Endothelial cell of umbilical vein (primary cell): Measurements from ENCODE around the gene TIMMDC1. TPM values are rescaled to one million over a fixed set of nuclear protein-coding genes. Genes with fewer than 3 reads are reported as not detected.

Experiments used
- BruUV-seq: library from RNA; stranded (reverse); fragments of 400-500 nt; replicated peaks from 2 replicates; lab custom pipeline; 2021; lab: Mats Ljungman, UMichigan
- CTCF ChIA-PET: fragments of 300-600, 350-600 bp; sonication (Branson Sonifier 250); formaldehyde crosslinking; loops from one replicate; lab custom pipeline; 2021; ENCODE audit warnings: antibody characterized with exemption, inconsistent platforms; lab: Charles Lee
- POLR2A ChIA-PET: fragments of 300-600, 350-600 bp; sonication (Branson Sonifier 250); formaldehyde crosslinking; loops from one replicate; lab custom pipeline; 2021; ENCODE audit warnings: antibody characterized with exemption, inconsistent platforms; lab: Charles Lee
- DNase-seq: peaks from one replicate; pipeline ENCODE4 v3.0.0-alpha.2; 2011; ENCODE audit warnings: low read depth, low spot score
- FAIRE-seq: peaks from 2 replicates; lab custom pipeline; 2011; peaks lifted over from hg19 to GRCh38; lab: Jason Lieb, UNC
- H2AFZ ChIP-seq: 2 replicates; pipeline ENCODE4 v1.6.0; 2012; ENCODE audit warnings: low read depth, low read length, control low read depth, inconsistent platforms
- H3K27ac ChIP-seq: 2 replicates; pipeline ENCODE4 v1.5.1; 2011; ENCODE audit warnings: low read depth, mild to moderate bottlenecking, control low read depth, low read length, moderate library complexity; ENCODE audit not compliant: insufficient read depth
- H3K27me3 ChIP-seq, 2 experiments: 2 replicates each; pipeline versions ENCODE4 v1.6.0 to v1.6.1; 2011; ENCODE audit warnings: low read length in 2 of 2, mixed read lengths in 1 of 2; ENCODE audit not compliant: control insufficient read depth in 2 of 2, insufficient read depth in 2 of 2
- H3K36me3 ChIP-seq, 2 experiments: 2 replicates in 1 of 2; 3 replicates in 1 of 2; pipeline ENCODE4 v1.5.1; 2011; ENCODE audit warnings: low read length in 2 of 2, mild to moderate bottlenecking in 1 of 2, moderate library complexity in 1 of 2; ENCODE audit not compliant: control insufficient read depth in 2 of 2, insufficient read depth in 2 of 2; ENCODE audit errors: extremely low read depth in 1 of 2
- H3K4me1 ChIP-seq: 3 replicates; pipeline ENCODE4 v1.5.1; 2011; ENCODE audit warnings: mild to moderate bottlenecking, low read length; ENCODE audit not compliant: control insufficient read depth, insufficient read depth; ENCODE audit errors: extremely low read depth
- H3K4me2 ChIP-seq: 2 replicates; pipeline ENCODE4 v1.6.1; 2011; ENCODE audit warnings: low read length, control low read depth, mixed read lengths; ENCODE audit not compliant: insufficient read depth
- H3K4me3 ChIP-seq, 3 experiments: fragments of 200-600 bp in 1 of 3; sonication (generic), shearing (Covaris generic) in 1 of 3; replicated peaks in 1 of 3; 2 replicates each; pipeline ENCODE4 v1.5.1; 2011 to 2016; ENCODE audit warnings: control low read depth in 3 of 3, low read length in 3 of 3, mild to moderate bottlenecking in 2 of 3, inconsistent platforms in 1 of 3, low read depth in 1 of 3, moderate library complexity in 1 of 3; ENCODE audit not compliant: insufficient read depth in 1 of 3
- H3K79me2 ChIP-seq: 2 replicates; pipeline ENCODE4 v1.6.0; 2012; ENCODE audit warnings: low read length, inconsistent platforms; ENCODE audit not compliant: control insufficient read depth, insufficient read depth
- H3K9ac ChIP-seq: replicated peaks from 2 replicates; pipeline ENCODE3; 2011; ENCODE audit warnings: low read length, control low read depth; ENCODE audit not compliant: insufficient read depth; ENCODE audit errors: extremely low read depth
- H3K9me1 ChIP-seq: replicated peaks from 3 replicates; pipeline ENCODE4 v1.6.0; 2011; ENCODE audit warnings: mild to moderate bottlenecking, low read length; ENCODE audit not compliant: control insufficient read depth, insufficient read depth; ENCODE audit errors: extremely low read depth
- H3K9me3 ChIP-seq: replicated peaks from 2 replicates; pipeline ENCODE4 v1.5.1; 2012; ENCODE audit warnings: low read length, inconsistent platforms; ENCODE audit not compliant: control insufficient read depth, insufficient read depth
- H4K20me1 ChIP-seq: replicated peaks from 2 replicates; pipeline ENCODE3; 2011; ENCODE audit warnings: mild to moderate bottlenecking, low read length; ENCODE audit not compliant: control insufficient read depth, insufficient read depth; ENCODE audit errors: extremely low read depth
- EZH2 ChIP-seq: IDR thresholded peaks from 2 replicates; pipeline ENCODE4 v1.6.1; 2012; ENCODE audit warnings: borderline replicate concordance, low read depth, mild to moderate bottlenecking, moderate library complexity, low read length, inconsistent platforms; ENCODE audit not compliant: severe bottlenecking
- FOS ChIP-seq: IDR thresholded peaks from 2 replicates; pipeline ENCODE4 v1.6.1; 2011; ENCODE audit warnings: mild to moderate bottlenecking, low read length, moderate library complexity, borderline replicate concordance; ENCODE audit not compliant: insufficient read depth
- GATA2 ChIP-seq: IDR thresholded peaks from 2 replicates; pipeline ENCODE4 v1.7.0; 2011; ENCODE audit warnings: low read depth, mild to moderate bottlenecking, moderate library complexity, mixed read lengths, low read length; ENCODE audit not compliant: insufficient read length, insufficient read depth
- JUN ChIP-seq: IDR thresholded peaks from 2 replicates; pipeline ENCODE4 v1.6.1; 2011; ENCODE audit warnings: borderline replicate concordance, low read depth; ENCODE audit not compliant: insufficient read length, insufficient read depth
- MAX ChIP-seq: IDR thresholded peaks from 2 replicates; pipeline ENCODE4 v1.6.1; 2011; ENCODE audit not compliant: insufficient read depth, insufficient read length
- MYC ChIP-seq: IDR thresholded peaks from one replicate; pipeline ENCODE4 v1.6.1; 2011; ENCODE audit warnings: mild to moderate bottlenecking, low read depth, low read length
- POLR2A ChIP-seq: IDR thresholded peaks from 2 replicates; pipeline ENCODE4 v1.6.1; 2012; ENCODE audit warnings: low read depth, mild to moderate bottlenecking, control low read depth, low read length
- dilution Hi-C: fragments of 300-500 bp; cut with MboI; formaldehyde crosslinking; loops from one replicate; pipeline ENCODE4 v1.15.0; 2019; ENCODE audit warnings: low sequenced_read_pairs; ENCODE audit not compliant: extremely low pct_ligation_motif_present
- intact Hi-C: fragments of 100-400 bp; cut with micrococcal nuclease; formaldehyde crosslinking; loops from one replicate; pipeline ENCODE4 v1.10.0; 2022
- polyA plus RNA-seq, 4 experiments: library from polyadenylated mRNA; depleted of rRNA in 3 of 4; stranded (reverse) in 3 of 4; unstranded in 1 of 4; fragments of >200 nt; gene quantifications; 2 replicates each; pipeline versions ENCODE4 v1.2.1 to v1.2.3, GENCODE V29; 2011 to 2012; ENCODE audit warnings: missing spikeins in 1 of 4
- total RNA-seq: library from RNA; stranded (reverse); gene quantifications from 2 replicates; pipeline ENCODE4 v1.2.3, GENCODE V29; 2021
- TF ChIP-seq, protein P1 (sequence below), 2 donors: IDR thresholded peaks; 1 replicate in 1 of 2; 2 replicates in 1 of 2; pipeline ENCODE4 v1.5.1; 2011; ENCODE audit warnings: low read length in 2 of 2, mild to moderate bottlenecking in 2 of 2, moderate library complexity in 2 of 2, control low read depth in 1 of 2, inconsistent platforms in 1 of 2, low read depth in 1 of 2; ENCODE audit not compliant: insufficient read depth in 1 of 2; ENCODE audit errors: extremely low read depth in 1 of 2

The TIMMDC1 gene
- total and polyA plus RNA-seq, 2 donors (not counting 3 experiments of a cell fraction or from before 2014, with no cell fraction given): 49.2 to 76.2 TPM

DNA sequence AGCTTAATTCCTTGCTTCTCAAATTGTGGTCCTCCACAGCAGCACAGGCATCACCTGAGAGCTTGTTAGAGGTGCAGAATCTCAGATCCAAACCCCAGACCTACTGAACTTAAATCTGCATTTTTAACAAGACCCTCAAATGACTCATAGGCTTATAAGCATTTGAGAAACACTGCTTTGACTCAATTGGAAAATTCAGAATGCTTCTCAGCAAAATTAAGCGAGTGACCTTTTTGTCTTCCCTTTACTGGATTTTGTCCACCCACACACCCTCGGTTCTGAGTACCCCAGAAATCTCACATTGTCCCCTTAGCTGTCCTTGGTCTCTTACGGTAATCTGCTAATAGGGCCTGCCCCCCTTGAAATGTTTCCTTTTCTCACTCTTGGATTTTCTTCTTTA, 43.2 kb downstream of the TIMMDC1 start:
- no TSS peak for BruUV-seq

More for the DNA sequence above, 43.2 kb downstream of the TIMMDC1 start:
- H3K79me2 ChIP-seq: no peaks in the 10 kb centered on the region
- POLR2A ChIA-PET: no interaction called here
- DNase-seq (no peak), FAIRE-seq (no peak)
- no peaks in the 10 kb centered on the region for H3K4me1 ChIP-seq
- no peak overlapping the region for H3K9ac ChIP-seq
- no peak overlapping the region for H3K27ac ChIP-seq
- H3K36me3 ChIP-seq: no peaks in the 10 kb centered on the region
- dilution Hi-C loops: no loop called here
- H2AFZ ChIP-seq: no peak overlapping the region
- no peaks in the 10 kb centered on the region for H3K9me1 ChIP-seq
- CTCF ChIA-PET: interaction anchor here (0.8 kb wide), 1 partner anchor 14 kb away, joined by 3 read pairs; no protein-coding TSS in a partner anchor
- H3K4me2 ChIP-seq: no peak overlapping the region
- H3K27me3 ChIP-seq: peaks cover 2 to 4% of the 10 kb centered on the region in 2 experiments
- H4K20me1 ChIP-seq: no peaks in the 10 kb centered on the region
- H3K4me3 ChIP-seq: no peak overlapping the region
- TF ChIP-seq GATA2 (no peak), FOS (no peak), JUN (no peak), EZH2 (no peak), POLR2A (no peak), MAX (no peak), MYC (no peak)
- TF ChIP-seq, protein P1, sequence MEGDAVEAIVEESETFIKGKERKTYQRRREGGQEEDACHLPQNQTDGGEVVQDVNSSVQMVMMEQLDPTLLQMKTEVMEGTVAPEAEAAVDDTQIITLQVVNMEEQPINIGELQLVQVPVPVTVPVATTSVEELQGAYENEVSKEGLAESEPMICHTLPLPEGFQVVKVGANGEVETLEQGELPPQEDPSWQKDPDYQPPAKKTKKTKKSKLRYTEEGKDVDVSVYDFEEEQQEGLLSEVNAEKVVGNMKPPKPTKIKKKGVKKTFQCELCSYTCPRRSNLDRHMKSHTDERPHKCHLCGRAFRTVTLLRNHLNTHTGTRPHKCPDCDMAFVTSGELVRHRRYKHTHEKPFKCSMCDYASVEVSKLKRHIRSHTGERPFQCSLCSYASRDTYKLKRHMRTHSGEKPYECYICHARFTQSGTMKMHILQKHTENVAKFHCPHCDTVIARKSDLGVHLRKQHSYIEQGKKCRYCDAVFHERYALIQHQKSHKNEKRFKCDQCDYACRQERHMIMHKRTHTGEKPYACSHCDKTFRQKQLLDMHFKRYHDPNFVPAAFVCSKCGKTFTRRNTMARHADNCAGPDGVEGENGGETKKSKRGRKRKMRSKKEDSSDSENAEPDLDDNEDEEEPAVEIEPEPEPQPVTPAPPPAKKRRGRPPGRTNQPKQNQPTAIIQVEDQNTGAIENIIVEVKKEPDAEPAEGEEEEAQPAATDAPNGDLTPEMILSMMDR (IDR thresholded peaks at IDR 0.05; ENCODE audit: extremely low read depth in 1 of 2, insufficient read depth in 1 of 2, low read depth in 1 of 2, low read length in 2 of 2): no peak
- no peaks in the 10 kb centered on the region for H3K9me3 ChIP-seq
- intact Hi-C loops: no loop called here
